ENCODE results near the gene SLC6A19. TPM values are rescaled to one million over a fixed set of nuclear protein-coding genes. Genes with fewer than 3 reads are reported as not detected.

Gene SLC6A19
- total RNA-seq, 2 donors from 2014 or later: 0.09 to 0.15 TPM

DNA sequence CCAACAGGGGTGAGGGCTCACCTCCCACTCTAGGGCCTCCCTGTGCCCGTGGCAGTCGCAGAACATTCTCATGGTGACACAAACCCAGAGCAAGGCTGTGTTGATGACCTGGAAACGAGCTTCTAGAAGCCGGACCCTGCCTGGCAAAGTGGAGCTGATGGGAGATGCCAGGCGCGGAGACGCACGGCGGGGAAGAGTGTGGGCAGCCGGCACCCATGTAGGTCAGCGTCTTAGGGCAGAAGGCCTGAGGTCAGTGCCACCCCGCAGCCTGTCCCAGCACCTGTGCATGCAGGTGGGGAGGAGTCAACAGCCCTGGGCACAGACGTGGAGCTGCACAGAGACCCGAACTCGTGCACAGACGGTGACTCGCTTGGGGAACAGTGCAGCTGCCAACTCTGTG, 29.2 kb downstream of the SLC6A19 start:
- TF ChIP-seq, protein P1, sequence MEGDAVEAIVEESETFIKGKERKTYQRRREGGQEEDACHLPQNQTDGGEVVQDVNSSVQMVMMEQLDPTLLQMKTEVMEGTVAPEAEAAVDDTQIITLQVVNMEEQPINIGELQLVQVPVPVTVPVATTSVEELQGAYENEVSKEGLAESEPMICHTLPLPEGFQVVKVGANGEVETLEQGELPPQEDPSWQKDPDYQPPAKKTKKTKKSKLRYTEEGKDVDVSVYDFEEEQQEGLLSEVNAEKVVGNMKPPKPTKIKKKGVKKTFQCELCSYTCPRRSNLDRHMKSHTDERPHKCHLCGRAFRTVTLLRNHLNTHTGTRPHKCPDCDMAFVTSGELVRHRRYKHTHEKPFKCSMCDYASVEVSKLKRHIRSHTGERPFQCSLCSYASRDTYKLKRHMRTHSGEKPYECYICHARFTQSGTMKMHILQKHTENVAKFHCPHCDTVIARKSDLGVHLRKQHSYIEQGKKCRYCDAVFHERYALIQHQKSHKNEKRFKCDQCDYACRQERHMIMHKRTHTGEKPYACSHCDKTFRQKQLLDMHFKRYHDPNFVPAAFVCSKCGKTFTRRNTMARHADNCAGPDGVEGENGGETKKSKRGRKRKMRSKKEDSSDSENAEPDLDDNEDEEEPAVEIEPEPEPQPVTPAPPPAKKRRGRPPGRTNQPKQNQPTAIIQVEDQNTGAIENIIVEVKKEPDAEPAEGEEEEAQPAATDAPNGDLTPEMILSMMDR (conservative IDR thresholded peaks at IDR 0.05): no peak
- no peak overlapping the region for H3K27ac Mint-ChIP-seq
- no peaks in the 10 kb centered on the region for H3K4me1 Mint-ChIP-seq
- 91 to 95% methylated on average over 15 to 17 of the region's 17 CpGs for WGBS, 2 experiments (ENCODE audit: insufficient coverage in 1 of 2, insufficient read length in 1 of 2)
- no peak overlapping the region for H3K4me3 ChIP-seq (ENCODE audit: low read length)
- H3K36me3 Mint-ChIP-seq (ENCODE audit: low read depth): no peaks in the 10 kb centered on the region
- H3K27ac ChIP-seq (ENCODE audit: low read depth, low read length): no peak overlapping the region
- H3K4me3 Mint-ChIP-seq: no peak overlapping the region
- H3K36me3 ChIP-seq (ENCODE audit: control insufficient read depth, insufficient read depth, low read length): no peaks in the 10 kb centered on the region
- H3K9ac ChIP-seq (ENCODE audit: extremely low read depth, low read length, poor library complexity, severe bottlenecking): no peak overlapping the region
- H3K27me3 Mint-ChIP-seq (ENCODE audit: insufficient read depth): no peaks in the 10 kb centered on the region
- H3K9me3 ChIP-seq (ENCODE audit: control insufficient read depth, low read length): no peaks in the 10 kb centered on the region
- no peak for DNase-seq
- no peaks in the 10 kb centered on the region for H3K4me1 ChIP-seq (ENCODE audit: control insufficient read depth, insufficient read depth, low read length)
- no peaks in the 10 kb centered on the region for H3K27me3 ChIP-seq (ENCODE audit: control insufficient read depth, insufficient read depth, low read length, poor library complexity, severe bottlenecking)
- no peaks in the 10 kb centered on the region for H3K9me3 Mint-ChIP-seq

DNA sequence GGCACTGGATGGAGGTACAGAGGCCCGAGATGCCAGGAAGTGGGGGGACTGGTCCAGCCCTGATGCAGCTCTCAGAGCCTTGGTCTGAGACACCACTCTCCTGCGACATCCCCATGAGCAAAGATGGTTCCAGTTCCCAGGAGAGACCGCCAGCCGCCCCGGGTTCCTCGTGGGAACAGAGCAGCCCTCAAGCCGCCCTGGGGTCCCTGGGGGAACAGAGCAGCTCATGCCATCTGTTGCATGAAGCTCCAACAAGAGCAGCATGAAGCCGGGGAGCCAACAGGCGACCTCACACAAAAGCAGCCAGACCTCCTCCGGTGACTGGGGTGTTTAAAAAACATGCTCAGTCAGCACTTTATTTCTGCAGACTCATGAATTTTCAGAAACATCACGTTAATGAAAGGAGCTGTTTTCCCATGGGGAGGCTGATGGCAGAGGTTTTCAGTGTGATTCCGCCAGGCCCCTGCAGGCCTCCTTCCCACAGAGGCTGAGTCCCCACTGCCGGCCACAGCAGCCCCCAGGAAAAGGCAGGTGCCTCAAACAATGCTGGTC, 30.0 kb downstream of the SLC6A19 start:
- Mint-ChIP-seq H3K27me3 (ENCODE audit: insufficient read depth) (no peaks in the 10 kb centered on the region), H3K9me3 (peaks cover 2% of the 10 kb centered on the region), H3K36me3 (ENCODE audit: low read depth) (no peaks in the 10 kb centered on the region), H3K4me1 (no peaks in the 10 kb centered on the region), H3K4me3 (no peak overlapping the region), H3K27ac (no peak overlapping the region)
- Histone ChIP-seq H3K36me3 (ENCODE audit: control insufficient read depth, insufficient read depth, low read length) (no peaks in the 10 kb centered on the region), H3K9me3 (ENCODE audit: control insufficient read depth, low read length) (no peaks in the 10 kb centered on the region), H3K27me3 (ENCODE audit: control insufficient read depth, insufficient read depth, low read length, poor library complexity, severe bottlenecking) (no peaks in the 10 kb centered on the region), H3K27ac (ENCODE audit: low read depth, low read length) (no peak overlapping the region), H3K4me3 (ENCODE audit: low read length) (no peak overlapping the region), H3K9ac (ENCODE audit: extremely low read depth, low read length, poor library complexity, severe bottlenecking) (no peak overlapping the region), H3K4me1 (ENCODE audit: control insufficient read depth, insufficient read depth, low read length) (no peaks in the 10 kb centered on the region)
- DNase-seq: no peak
- WGBS, 2 experiments (ENCODE audit: insufficient coverage in 1 of 2, insufficient read length in 1 of 2): 89% methylated on average over 10 to 13 of the region's 13 CpGs
- TF ChIP-seq, protein P1 (conservative IDR thresholded peaks at IDR 0.05): no peak

DNA sequence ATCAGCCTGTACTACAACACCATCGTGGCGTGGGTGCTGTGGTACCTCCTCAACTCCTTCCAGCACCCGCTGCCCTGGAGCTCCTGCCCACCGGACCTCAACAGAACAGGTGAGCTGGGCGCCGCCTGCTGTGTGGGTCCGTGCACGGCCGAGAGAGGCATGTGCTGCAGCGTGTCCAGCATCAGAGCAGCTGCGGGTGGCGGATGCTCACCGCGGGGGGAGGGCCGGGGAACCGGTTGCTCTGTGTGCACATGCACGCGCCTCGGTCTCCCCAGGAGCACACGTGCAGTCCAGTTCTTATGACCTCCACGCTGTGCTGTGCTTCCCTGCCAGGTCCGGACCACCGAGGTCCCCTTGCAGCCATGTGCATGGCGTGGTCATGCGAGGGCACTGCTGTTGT, 31.4 kb downstream of the SLC6A19 start:
- H3K9ac ChIP-seq (ENCODE audit: extremely low read depth, low read length, poor library complexity, severe bottlenecking): no peak overlapping the region
- no peaks in the 10 kb centered on the region for H3K4me1 Mint-ChIP-seq
- 92 to 94% methylated on average over 23 to 25 of the region's 25 CpGs for WGBS, 2 experiments (ENCODE audit: insufficient coverage in 1 of 2, insufficient read length in 1 of 2)
- H3K9me3 Mint-ChIP-seq: peaks cover 5% of the 10 kb centered on the region
- no peak for DNase-seq
- no peak overlapping the region for H3K27ac ChIP-seq (ENCODE audit: low read depth, low read length)
- no peaks in the 10 kb centered on the region for H3K27me3 Mint-ChIP-seq (ENCODE audit: insufficient read depth)
- H3K4me3 Mint-ChIP-seq: no peak overlapping the region
- TF ChIP-seq, protein P1 (conservative IDR thresholded peaks at IDR 0.05): no peak
- no peaks in the 10 kb centered on the region for H3K36me3 ChIP-seq (ENCODE audit: control insufficient read depth, insufficient read depth, low read length)
- no peaks in the 10 kb centered on the region for H3K9me3 ChIP-seq (ENCODE audit: control insufficient read depth, low read length)
- H3K4me1 ChIP-seq (ENCODE audit: control insufficient read depth, insufficient read depth, low read length): no peaks in the 10 kb centered on the region
- no peaks in the 10 kb centered on the region for H3K27me3 ChIP-seq (ENCODE audit: control insufficient read depth, insufficient read depth, low read length, poor library complexity, severe bottlenecking)
- no peak overlapping the region for H3K4me3 ChIP-seq (ENCODE audit: low read length)
- H3K27ac Mint-ChIP-seq: no peak overlapping the region
- H3K36me3 Mint-ChIP-seq (ENCODE audit: low read depth): no peaks in the 10 kb centered on the region

Data from endodermal cell (in vitro differentiated cells).